GM10248 (cell line): Measurements from ENCODE around the gene YPEL5.

ENCODE experiments used
- CTCF ChIA-PET: fragments of 300-600 bp; sonication (Branson Sonifier 250); formaldehyde crosslinking; extraction: SDS; loops from one replicate; lab custom pipeline; 2021; ENCODE audit warnings: antibody characterized with exemption; lab: Yijun Ruan, JAX
- POLR2A ChIA-PET: fragments of 350-650 bp; sonication (Branson Sonifier 250); formaldehyde crosslinking; extraction: SDS; loops from one replicate; lab custom pipeline; 2020; ENCODE audit warnings: antibody characterized with exemption; lab: Yijun Ruan, JAX
- DNase-seq: peaks from one replicate; pipeline ENCODE4 v3.0.0; 2012; ENCODE audit errors: extremely low spot score
- TF ChIP-seq, protein P1 (sequence below): IDR thresholded peaks from 2 replicates; pipeline ENCODE4 v1.5.1; 2012; ENCODE audit warnings: mild to moderate bottlenecking, low read depth; ENCODE audit errors: extremely low read depth, missing control alignments, control extremely low read depth

The YPEL5 gene

DNA sequence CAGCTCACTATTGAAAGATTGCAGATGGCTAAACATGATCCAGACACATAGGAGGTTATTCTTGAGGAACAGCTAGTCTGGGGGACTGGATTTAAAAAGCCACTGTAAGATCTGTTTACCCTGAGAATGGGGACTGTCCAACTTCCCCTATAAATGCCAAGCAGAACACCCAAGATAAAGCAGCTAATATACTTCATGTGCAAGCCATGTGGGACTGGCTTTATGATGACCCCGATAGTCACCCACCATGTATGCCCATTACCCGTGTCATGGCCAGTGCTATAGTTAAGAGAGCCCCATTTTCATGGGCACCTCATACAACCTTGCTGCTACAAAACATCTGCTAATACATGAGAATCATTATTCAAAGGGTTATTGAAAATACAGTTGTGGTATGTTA lies 16.0 kb downstream of the YPEL5 start:
- ChIA-PET POLR2A (interaction anchor here (0.8 kb wide), 1 partner anchor 13 kb away, joined by 3 read pairs; no protein-coding TSS in a partner anchor), CTCF (interaction anchor here (0.9 to 9.6 kb wide), 6 partner anchors 12 to 547 kb away, joined by 3 to 667 read pairs (median 10); no protein-coding TSS in a partner anchor)
- no peak for DNase-seq
- TF ChIP-seq, protein P1, sequence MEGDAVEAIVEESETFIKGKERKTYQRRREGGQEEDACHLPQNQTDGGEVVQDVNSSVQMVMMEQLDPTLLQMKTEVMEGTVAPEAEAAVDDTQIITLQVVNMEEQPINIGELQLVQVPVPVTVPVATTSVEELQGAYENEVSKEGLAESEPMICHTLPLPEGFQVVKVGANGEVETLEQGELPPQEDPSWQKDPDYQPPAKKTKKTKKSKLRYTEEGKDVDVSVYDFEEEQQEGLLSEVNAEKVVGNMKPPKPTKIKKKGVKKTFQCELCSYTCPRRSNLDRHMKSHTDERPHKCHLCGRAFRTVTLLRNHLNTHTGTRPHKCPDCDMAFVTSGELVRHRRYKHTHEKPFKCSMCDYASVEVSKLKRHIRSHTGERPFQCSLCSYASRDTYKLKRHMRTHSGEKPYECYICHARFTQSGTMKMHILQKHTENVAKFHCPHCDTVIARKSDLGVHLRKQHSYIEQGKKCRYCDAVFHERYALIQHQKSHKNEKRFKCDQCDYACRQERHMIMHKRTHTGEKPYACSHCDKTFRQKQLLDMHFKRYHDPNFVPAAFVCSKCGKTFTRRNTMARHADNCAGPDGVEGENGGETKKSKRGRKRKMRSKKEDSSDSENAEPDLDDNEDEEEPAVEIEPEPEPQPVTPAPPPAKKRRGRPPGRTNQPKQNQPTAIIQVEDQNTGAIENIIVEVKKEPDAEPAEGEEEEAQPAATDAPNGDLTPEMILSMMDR, result no peak

DNA sequence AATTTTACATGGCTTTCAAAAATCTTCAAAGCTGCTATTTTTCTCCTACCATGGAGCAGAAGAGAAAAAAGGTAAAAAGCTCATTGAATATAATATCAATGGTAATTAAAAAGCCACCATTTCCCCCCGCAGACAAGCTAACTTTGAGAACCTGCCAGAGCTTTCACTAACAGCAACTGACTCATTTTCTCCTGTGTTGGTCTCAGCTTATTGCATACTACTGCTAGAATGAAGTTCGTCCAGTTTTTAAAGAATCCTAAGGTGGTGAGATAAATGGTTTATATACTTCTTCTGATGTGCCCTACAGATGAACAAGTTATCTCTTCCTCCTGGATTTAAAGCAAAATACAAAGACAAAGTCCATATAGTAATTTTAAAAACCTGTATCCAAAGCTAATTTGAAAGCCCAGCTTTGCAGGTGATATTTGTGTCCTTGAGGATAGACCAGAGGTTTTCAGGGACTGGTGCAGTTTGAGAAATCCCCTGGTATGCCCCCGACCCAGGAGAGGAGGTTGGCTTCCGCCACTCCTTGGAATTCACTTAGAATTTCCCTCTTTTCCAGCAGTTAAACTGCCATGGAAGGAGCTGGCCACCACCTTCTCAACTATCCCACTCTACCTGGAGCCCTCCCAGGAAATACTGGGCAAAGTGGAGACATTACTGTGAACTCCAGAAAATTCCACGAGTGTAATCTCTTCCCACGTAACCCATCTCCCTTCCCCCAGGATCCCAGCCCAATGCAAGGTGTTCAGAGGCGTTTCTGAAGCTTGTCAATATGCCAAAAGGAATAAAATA lies 17.5 kb downstream of the YPEL5 start:
- TF ChIP-seq, protein P1, result no peak
- ChIA-PET POLR2A (interaction anchor here (0.7 to 0.8 kb wide), 3 partner anchors 10 to 308 kb away, joined by 3 to 5 read pairs (median 3); partner anchors contain the start of gene LBH), CTCF (interaction anchor here (0.6 to 9.6 kb wide), 71 partner anchors 9 to 1169 kb away, joined by 3 to 667 read pairs (median 4); partner anchors contain the start of gene YPEL5)
- no peak for DNase-seq

DNA sequence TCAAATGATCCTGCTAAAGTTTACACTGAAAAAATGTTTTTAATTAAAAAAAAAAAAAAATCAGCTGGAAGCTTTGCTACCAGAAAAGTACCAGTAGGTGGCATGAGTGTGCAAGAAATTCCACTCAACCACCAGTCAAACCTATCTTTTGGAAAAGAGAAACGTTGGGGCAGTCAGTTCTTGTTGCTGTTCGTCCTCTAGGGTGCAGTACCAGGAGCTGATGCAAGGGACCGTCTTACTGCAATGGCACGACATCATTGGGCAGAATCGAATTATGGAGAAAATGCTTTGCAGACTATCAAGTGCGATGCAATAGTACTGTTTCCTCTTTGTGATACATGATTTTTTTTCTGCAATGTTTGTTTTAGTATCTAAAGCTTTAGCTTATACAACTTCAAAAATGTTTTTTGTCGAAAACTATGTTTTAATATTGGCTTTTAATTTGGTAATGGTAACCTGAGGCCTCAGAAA lies 18.3 kb downstream of the YPEL5 start:
- CTCF ChIA-PET, result interaction anchor here (0.6 to 9.6 kb wide), 71 partner anchors 9 to 1168 kb away, joined by 3 to 667 read pairs (median 4); partner anchors contain the start of gene YPEL5
- POLR2A ChIA-PET, result interaction anchor here (0.6 to 0.8 kb wide), 4 partner anchors 67 to 547 kb away, joined by 3 to 4 read pairs (median 4); no protein-coding TSS in a partner anchor

DNA sequence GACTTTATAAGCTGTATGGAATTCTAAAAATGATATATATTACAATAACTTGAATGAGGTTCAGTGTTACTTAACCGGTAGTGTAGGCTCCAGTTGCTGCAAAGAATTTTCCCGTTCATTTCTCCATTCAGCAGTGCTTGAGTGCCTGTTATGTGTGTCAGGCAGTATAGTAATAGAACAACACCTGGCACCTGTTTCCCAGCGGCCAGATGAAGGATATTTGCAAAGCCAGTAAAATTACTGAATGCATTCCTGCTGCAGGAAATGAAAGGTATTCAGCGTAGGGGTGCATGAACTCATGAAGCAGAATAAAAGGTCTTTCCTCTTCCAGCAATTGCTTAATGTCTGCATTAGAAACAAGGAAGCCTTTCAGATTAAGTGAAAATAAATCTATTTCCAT lies 18.8 kb downstream of the YPEL5 start:
- CTCF ChIA-PET, result interaction anchor here (0.6 to 9.6 kb wide), 58 partner anchors 8 to 1167 kb away, joined by 3 to 667 read pairs (median 5); partner anchors contain the start of gene YPEL5
- TF ChIP-seq, protein P1, result no peak
- POLR2A ChIA-PET, result interaction anchor here (0.8 kb wide), 2 partner anchors 66 to 546 kb away, joined by 3 to 4 read pairs; no protein-coding TSS in a partner anchor
- DNase-seq, result no peak

More for the DNA sequence above, 18.3 kb downstream of the YPEL5 start:
- peak; percentile 77 for DNase-seq
- TF ChIP-seq, protein P1, result peak; percentile 73

DNA sequence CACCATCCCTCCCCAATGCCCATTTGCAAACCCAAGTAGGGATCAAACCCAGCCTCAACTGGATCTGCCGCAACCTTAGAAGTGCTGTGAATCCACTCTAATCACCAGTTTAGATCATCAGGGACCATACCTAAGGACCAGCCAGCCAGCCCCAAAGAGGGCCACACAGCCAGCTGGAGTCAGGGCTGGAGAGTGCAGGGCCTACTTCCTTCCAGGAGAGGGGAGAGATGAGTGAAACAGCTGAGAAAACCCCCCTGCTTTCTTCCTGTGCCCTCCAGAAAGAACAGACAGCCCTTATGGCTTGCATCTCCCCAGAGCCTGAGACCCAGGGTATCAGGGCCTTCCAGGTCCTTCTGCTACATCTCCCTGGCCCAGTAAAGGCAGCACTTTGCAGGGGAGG lies 25.8 kb downstream of the YPEL5 start:
- ChIA-PET POLR2A (no interaction called here), CTCF (no interaction called here)
- TF ChIP-seq, protein P1, result no peak
- DNase-seq, result no peak

DNA sequence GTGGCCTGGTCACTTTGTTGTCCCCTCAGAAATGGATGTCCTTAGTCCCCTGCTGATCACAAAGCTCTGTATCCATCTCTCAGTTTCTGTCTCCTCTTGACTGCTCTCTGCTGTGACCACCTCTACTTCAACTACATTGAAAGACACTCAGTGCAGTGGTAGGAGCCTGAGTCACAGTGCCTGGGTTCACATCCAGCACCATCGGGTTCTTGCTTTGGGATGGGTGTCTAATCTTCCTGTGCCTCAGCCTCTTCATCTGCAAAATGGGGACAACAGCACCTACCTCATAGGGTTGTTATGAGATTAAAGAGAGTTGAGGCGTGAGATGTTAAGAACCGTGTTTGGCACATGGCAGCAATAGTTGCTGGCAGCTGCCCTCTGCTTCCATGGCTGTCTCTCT lies 30.6 kb downstream of the YPEL5 start:
- TF ChIP-seq, protein P1, result no peak
- CTCF ChIA-PET, result interaction anchor here (2.2 to 2.4 kb wide), 2 partner anchors 13 to 534 kb away, joined by 9 to 13 read pairs; no protein-coding TSS in a partner anchor
- no peak for DNase-seq
- POLR2A ChIA-PET, result no interaction called here
